IPS-11a (cell line): Measurements from ENCODE around the gene SAMD3.
"Not testable (repeated sequence)": the region's sequence is repeated elsewhere in the genome, so short reads cannot be mapped to it uniquely, and the experiment has no call there.

Experiments
- H3K4me3 ChIP-seq: one replicate; pipeline ENCODE4 v1.5.1; 2013; ENCODE audit warnings: low read depth, low read length, control low read depth

SAMD3 gene

DNA sequence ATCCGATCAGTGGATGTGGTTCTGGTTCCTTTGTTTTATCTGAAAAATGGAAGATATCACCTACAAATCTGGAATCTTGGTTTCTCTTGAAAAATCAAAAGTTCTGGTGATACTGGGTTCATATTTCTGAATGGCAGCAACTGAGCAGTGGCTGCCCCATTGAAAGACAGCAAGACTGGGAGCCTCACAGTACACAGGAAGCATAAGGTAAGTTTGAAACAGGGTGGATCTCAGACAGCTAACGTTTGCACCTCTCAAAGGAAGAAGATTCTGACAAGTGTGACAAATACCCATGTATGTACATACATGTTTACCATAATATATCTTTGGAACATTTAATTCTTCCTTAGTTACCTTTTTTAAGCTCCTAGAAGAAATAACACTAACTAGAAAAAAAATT lies at the start of gene SAMD3:
Gene SAMD3 (minus strand): TSS at position 177 of the 400 bp plus-strand sequence. CDS start 7,678 bp downstream, outside the sequence.
- no peak within 1 kb of the TSS for H3K4me3 ChIP-seq

- no peak overlapping the region for H3K4me3 ChIP-seq
These were observed 47.4 kb upstream of the SAMD3 start for GRCh38 chr6:130269969-130270635.

DNA sequence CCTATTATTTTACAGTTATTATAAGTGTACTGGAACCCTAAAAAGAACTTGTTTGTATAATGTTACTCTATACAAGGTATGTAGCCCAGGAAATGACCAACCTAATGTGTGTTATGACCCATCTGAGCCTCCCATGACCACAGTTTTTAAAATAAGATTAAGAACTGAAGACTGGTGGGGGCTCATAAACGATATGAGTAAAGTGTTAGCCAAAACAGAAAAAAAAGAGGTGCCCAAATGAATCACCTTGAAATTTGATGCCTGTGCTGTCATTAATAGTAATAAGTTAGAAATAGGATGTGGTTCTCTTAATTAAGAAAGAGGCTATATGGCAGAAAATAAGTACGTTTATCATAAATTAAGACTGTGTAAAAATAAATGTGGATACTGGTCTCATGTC lies 42.8 kb upstream of the SAMD3 start:
- H3K4me3 ChIP-seq = not testable (repeated sequence)

GRCh38 chr6:130262008-130262407 lies 39.3 kb upstream of the SAMD3 start:
- H3K4me3 ChIP-seq = no peak overlapping the region

DNA sequence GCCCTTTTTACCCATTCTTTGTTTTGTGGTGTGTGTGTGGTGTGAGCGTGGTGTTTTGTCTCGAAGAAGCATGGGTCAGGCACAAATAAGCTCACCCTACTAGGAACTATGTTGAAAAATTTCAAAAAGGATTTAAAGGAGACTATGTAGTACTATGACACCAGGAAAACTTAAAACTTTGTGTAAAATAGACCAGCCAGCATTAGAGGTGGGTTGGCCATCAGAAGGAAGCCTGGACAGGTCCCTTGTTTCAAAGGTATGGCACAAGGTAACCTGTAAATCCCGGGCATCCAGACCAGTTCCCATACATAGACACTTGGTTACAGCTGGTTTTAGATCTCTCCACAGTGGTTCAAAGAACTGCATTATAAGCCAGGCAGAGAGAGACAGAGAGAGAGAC lies 38.8 kb upstream of the SAMD3 start:
- H3K4me3 ChIP-seq = not testable (repeated sequence)

GRCh38 chr6:130260614-130261241 lies 38.0 kb upstream of the SAMD3 start:
- not testable (repeated sequence) for H3K4me3 ChIP-seq

DNA sequence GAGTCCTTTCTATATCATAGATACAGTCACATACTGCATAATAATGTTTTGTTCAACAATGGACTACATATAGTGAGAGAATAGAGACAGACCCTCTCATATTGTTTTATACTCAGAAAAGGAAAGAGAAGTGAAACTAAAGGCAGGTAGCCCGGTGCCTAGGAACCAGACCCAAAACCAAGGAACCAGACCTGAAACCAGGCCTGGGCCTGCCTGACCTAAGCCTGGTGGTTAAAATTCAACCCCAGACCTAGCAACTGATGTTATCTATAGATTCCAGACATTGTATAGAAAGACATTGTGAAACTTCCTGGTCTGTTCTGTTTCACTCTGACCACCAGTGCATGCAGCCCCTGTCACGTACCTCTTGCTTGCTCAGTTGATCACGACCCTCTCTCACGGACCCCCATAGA lies 37.3 kb upstream of the SAMD3 start:
- not testable (repeated sequence) for H3K4me3 ChIP-seq

DNA sequence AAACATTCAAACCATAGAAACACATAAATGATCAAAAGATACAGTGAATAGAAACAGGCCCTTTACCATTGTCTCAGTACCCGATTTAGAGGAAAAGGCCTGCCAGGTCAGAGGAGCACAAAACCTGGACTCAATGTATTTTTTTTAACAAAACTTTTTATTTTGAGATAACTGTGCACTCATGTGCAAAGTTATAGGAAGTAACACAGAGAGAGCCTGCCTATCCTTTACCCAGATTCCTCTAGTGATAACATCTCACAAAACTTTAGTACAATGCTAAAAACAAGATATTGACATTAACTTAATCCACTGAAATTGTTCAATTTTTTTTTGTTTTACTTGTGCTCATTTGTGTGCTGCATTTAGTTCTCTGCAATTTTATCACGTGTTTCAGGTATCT lies 36.8 kb upstream of the SAMD3 start:
- H3K4me3 ChIP-seq = no peak overlapping the region

- no peak overlapping the region for H3K4me3 ChIP-seq
These were observed 36.4 kb upstream of the SAMD3 start for GRCh38 chr6:130259140-130259539.

GRCh38 chr6:130252527-130253237 lies 29.9 kb upstream of the SAMD3 start:
- no peak overlapping the region for H3K4me3 ChIP-seq

DNA sequence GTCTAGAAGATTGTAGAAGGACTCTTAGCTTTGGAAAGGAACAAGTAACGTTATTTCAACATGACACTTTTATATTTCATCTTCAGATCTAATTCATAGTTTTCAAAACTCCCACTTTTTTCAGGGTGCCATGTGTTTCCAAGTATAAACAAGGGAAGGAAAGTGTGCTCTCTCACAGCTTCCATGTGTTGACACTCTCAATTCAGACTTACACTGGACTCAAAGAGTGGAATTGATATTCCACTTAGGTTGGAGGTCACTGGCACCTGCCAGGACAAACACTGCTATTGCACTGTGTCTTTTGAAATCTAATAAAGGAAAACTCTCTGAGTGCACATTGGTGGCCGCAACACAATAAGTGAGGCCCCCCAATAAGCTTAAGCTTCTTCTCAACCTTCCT lies 22.5 kb upstream of the SAMD3 start:
- H3K4me3 ChIP-seq = no peak overlapping the region

DNA sequence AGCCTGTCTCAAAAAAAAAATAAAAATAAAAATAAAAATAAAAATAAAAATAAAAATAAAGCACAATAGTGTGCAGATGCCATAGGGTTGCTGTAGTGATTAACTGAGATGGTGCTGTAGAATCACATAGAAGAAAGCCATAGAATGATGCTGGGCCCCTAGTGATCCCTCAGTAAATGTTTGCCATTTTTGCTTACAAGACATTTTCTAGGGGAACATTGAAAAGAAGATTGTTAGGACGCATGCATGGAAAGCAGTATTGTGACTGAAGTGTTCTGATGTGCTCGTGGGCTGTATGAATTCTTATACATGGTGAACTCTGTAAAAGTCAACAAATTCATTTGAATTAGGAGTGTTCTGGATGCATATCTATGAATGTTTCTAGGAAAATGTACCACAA lies 22.0 kb upstream of the SAMD3 start:
- no peak overlapping the region for H3K4me3 ChIP-seq

DNA sequence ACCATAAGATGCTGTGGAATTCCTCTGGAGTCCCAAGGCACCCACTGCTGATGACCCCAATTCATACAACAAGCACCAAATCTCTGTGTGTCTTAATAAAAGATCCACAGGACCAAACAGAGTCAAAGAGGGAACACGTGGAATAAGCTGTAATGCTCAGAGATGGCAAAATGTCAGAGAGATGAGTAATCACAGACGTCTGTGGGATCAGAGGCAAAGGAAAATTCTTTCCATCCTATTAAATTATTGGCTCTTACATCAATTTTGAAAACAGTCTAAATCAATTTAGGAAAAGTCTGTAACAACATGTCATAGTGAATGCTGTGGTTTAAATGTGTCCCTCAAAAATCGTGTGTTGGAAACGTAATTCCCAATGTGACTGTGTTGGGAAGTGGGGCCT lies 17.5 kb upstream of the SAMD3 start:
- no peak overlapping the region for H3K4me3 ChIP-seq

DNA sequence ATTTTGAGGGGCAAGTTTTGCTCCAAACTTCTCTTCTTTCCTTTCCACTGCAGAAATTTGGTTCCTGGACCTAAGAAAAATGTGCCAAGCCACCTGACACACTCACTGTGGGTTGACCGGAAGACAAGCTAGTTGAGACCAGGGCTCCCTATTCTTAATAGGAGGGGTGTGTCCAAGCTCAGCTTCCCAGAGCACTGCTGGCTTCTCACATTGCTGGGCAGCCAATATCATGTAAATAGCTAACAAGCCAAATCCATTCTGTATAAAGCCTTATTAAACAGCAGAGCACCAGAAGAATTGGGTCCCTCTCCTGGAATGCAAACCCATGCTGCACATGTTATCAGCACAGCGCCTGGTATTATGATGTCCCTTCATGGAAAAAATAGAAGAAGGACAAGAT lies 17.0 kb upstream of the SAMD3 start:
- H3K4me3 ChIP-seq = no peak overlapping the region

DNA sequence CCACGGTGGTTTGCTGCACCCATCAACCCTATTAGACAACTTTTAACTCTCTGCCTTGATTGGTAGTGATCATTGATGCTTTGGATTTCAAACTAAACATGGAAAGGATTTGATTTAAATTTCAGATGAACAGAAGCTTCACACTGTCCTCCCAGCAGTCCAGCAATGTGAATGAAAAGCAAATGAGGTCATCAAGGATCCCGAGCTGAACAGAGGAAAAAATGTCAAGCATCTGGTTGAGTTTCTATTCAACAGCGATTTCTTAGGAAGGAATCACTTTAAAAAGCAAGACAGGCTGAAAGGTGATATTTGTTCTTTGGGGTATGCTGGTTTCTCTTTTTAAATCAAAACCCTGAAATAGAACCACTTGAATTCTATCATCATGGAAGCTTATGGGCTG lies 10.6 kb upstream of the SAMD3 start:
- H3K4me3 ChIP-seq = no peak overlapping the region

GRCh38 chr6:130230531-130230930 lies 7.8 kb upstream of the SAMD3 start:
- H3K4me3 ChIP-seq = not testable (repeated sequence)

- no peak overlapping the region for H3K4me3 ChIP-seq
These were observed 6.9 kb upstream of the SAMD3 start for GRCh38 chr6:130229645-130230044.

GRCh38 chr6:130223508-130223907 lies 757 bp upstream of the SAMD3 start:
- H3K4me3 ChIP-seq = no peak overlapping the region

DNA sequence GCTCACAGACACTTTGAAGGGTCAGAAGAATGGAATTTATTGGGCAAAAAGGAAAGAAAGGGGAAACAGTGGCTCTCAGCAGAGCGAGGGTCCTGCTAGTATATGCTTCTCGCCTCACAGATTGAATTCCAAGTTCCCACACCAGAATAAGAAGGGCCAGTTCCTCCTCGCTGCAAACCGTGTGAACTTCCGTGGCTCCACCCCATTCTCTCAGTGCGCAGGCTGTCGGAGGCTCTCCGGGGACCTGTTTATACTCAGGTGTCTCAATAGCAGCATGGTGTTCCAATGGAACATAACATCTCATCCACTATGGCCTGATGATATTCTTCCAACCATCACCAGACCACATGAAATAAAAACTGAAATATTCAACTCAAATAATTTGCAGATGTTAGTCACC lies 4.6 kb downstream of the SAMD3 start:
- no peak overlapping the region for H3K4me3 ChIP-seq

DNA sequence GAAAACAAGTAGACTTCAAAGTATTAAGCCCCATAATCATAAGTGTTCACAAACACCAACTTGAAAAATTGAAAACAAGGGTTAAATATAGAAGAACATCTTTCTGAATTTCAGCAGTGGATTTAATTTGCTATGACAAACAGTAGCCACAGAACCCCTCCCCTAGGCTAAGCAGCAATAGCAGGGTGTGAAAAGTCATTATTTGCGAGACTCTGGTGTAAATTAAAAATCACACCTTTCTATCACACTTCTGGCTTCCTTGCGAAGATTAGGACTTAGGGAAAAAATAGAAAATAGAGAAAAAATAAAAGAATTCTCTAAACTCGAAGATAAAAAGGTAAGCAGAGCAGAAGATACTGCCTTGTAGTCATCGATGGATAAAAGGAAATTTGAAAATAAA lies 6.1 kb downstream of the SAMD3 start:
- H3K4me3 ChIP-seq = no peak overlapping the region

DNA sequence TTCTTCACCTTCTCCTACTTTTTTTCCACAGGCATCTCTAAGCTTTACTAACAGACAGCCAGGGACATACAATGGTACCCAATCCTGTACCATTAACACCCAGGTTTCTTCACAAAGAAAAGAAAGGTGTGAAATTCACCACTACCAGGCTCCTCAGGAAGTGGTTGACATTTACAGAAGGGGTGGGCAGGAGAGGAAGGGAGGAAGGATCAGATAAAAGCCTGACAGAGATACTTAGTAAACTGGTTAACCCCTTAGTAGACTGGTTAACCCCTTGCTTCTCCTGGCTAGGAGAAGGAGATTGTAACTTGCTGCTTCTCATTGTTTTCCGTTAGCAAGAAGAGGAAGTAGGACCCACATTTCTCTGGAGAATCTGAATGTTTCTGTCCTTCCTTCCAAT lies 7.2 kb downstream of the SAMD3 start:
- no peak overlapping the region for H3K4me3 ChIP-seq

DNA sequence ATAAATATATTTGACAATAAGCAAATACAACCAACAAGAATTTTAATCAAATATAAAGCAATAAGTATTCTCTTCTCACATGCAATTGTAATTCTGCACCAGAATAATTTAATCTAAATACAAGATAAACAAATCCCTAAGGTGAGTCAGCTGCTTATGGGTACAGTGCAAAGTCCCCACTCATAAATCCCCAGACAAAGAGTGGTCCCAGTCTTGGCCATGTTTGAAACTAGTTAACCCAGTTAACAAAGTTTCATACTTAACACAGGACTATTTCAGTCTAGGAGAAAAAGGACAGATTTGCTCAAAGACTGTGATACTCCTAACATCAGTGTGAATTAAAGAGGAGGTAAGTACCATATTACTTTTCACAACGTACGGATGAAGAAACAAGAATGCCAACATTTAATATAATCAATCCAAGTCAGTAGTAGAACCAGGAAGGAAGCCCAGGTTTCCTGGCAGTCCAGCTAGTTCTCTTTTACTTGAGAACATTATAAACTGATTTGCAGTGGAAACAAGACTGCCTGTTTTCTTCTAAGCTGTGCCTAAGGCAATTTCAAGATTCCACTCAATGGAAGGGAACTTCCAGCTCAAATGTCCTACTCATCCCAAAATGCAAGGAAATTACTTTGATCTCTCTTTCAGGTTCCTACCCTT lies 10.4 kb downstream of the SAMD3 start:
- H3K4me3 ChIP-seq = no peak overlapping the region
